A549 (cell line): ENCODE results near the gene SNX27. TPM values are rescaled to one million over a fixed set of nuclear protein-coding genes. Genes with fewer than 3 reads are reported as not detected.
"Not testable (repeated sequence)": the region's sequence is repeated elsewhere in the genome, so short reads cannot be mapped to it uniquely, and the experiment has no call there.

Source experiments
- ATAC-seq, 2 experiments: fragments of 200-7000 bp in 1 of 2; fragments of >200 bp in 1 of 2; cut with Nextera tagmentation in 1 of 2; cut with Tn5 transposase in 1 of 2; 3 replicates each; pipeline versions ENCODE4 v1.8.0 to v1.9.1; 2018 to 2020; ENCODE audit warnings: mild to moderate bottlenecking in 1 of 2, moderate library complexity in 1 of 2
- CTCF ChIA-PET: fragments of 300-600 bp; sonication (Branson Sonifier 250); formaldehyde crosslinking; extraction: SDS; loops from one replicate; lab custom pipeline; 2021; ENCODE audit warnings: antibody characterized with exemption, inconsistent platforms; lab: Yijun Ruan, JAX
- POLR2A ChIA-PET: fragments of 350-600 bp; formaldehyde crosslinking; extraction: SDS; loops from one replicate; lab custom pipeline; 2021; ENCODE audit warnings: antibody characterized with exemption, inconsistent platforms; lab: Yijun Ruan, JAX
- DNase-seq, 2 experiments: peaks; one replicate each; pipeline versions ENCODE4 v3.0.0 to v3.0.0-alpha.2; 2011 to 2016; ENCODE audit warnings: low read depth in 1 of 2, low spot score in 1 of 2
- FAIRE-seq: peaks from 2 replicates; lab custom pipeline; 2011; peaks lifted over from hg19 to GRCh38; lab: Jason Lieb, UNC
- H3K27ac ChIP-seq, 2 experiments: fragments of >200 bp; sonication (Bioruptor Twin); formaldehyde crosslinking; 3 replicates each; pipeline ENCODE4 v1.5.1; 2016 to 2017
- H3K4me1 ChIP-seq: fragments of >200 bp; sonication (Bioruptor Twin); formaldehyde crosslinking; 3 replicates; pipeline ENCODE4 v1.6.1; 2016
- H3K4me2 ChIP-seq: fragments of >200 bp; sonication (Bioruptor Twin); formaldehyde crosslinking; 3 replicates; pipeline ENCODE4 v1.6.1; 2016
- H3K4me3 ChIP-seq: fragments of >200 bp; sonication (Bioruptor Twin); formaldehyde crosslinking; 3 replicates; pipeline ENCODE4 v1.5.1; 2016
- H3K9me3 ChIP-seq: fragments of >200 bp; sonication (Bioruptor Twin); formaldehyde crosslinking; 3 replicates; pipeline ENCODE4 v1.6.1; 2016
- BHLHE40 ChIP-seq: IDR thresholded peaks from 2 replicates; pipeline ENCODE4 v1.6.1; 2012; ENCODE audit warnings: low read depth, low read length, inconsistent platforms
- CHD4 ChIP-seq: fragments of 200-600 bp; sonication (generic); IDR thresholded peaks from 2 replicates; pipeline ENCODE4 v1.6.1; 2016; ENCODE audit warnings: antibody characterized with exemption, mild to moderate bottlenecking, borderline replicate concordance
- ELK1 ChIP-seq: fragments of 150-350 bp; IDR thresholded peaks from 2 replicates; pipeline ENCODE4 v1.6.1; 2014; ENCODE audit warnings: low read depth, mild to moderate bottlenecking, low read length
- ESRRA ChIP-seq: fragments of 150-350 bp; IDR thresholded peaks from 2 replicates; pipeline ENCODE4 v1.6.1; 2014; ENCODE audit warnings: mild to moderate bottlenecking, low read length, borderline replicate concordance
- FOXS1 ChIP-seq: fragments of 250-450 bp; sonication (Bioruptor Pico); IDR thresholded peaks from 2 replicates; pipeline ENCODE4 v1.5.0; 2020; ENCODE audit warnings: mild to moderate bottlenecking, moderate library complexity
- GATA3 ChIP-seq: IDR thresholded peaks from 2 replicates; pipeline ENCODE4 v1.6.1; 2012; ENCODE audit warnings: borderline replicate concordance
- HEYL ChIP-seq: fragments of 250-450 bp; sonication (Bioruptor Pico); IDR thresholded peaks from 2 replicates; pipeline ENCODE4 v1.8.0; 2021; ENCODE audit warnings: mild to moderate bottlenecking, moderate library complexity
- JUN ChIP-seq, 2 experiments: fragments of >200 bp; sonication (Bioruptor Twin); formaldehyde crosslinking; IDR thresholded peaks; 2 replicates in 1 of 2; 3 replicates in 1 of 2; pipeline ENCODE4 v1.6.1; 2016 to 2017
- KDM5A ChIP-seq: fragments of 200-600 bp; sonication (generic); IDR thresholded peaks from 2 replicates; pipeline ENCODE4 v1.6.1; 2016; ENCODE audit warnings: antibody characterized with exemption, mild to moderate bottlenecking
- MAFK ChIP-seq: fragments of 450-650 bp; IDR thresholded peaks from 2 replicates; pipeline ENCODE4 v1.6.1; 2014; ENCODE audit not compliant: partially characterized antibody
- MAZ ChIP-seq: fragments of 150-350 bp; IDR thresholded peaks from 2 replicates; pipeline ENCODE4 v1.6.1; 2014; ENCODE audit warnings: antibody characterized with exemption, low read depth, low read length, borderline replicate concordance
- PHF8 ChIP-seq: fragments of 200-600 bp; sonication (generic); IDR thresholded peaks from 2 replicates; pipeline ENCODE4 v1.6.1; 2016; ENCODE audit warnings: low read depth, mild to moderate bottlenecking, antibody characterized with exemption, moderate library complexity, borderline replicate concordance
- POLR2AphosphoS2 ChIP-seq: conservative IDR thresholded peaks from 2 replicates; pipeline ENCODE4 v1.6.1; 2012; ENCODE audit warnings: low read length, improper control_type of control experiment, inconsistent platforms
- RARB ChIP-seq: fragments of 250-450 bp; sonication (Bioruptor Pico); IDR thresholded peaks from 2 replicates; pipeline ENCODE4 v1.8.0; 2021; ENCODE audit warnings: mild to moderate bottlenecking, moderate library complexity
- RCOR1 ChIP-seq: fragments of 150-350 bp; IDR thresholded peaks from 2 replicates; pipeline ENCODE4 v1.6.1; 2014; ENCODE audit warnings: antibody characterized with exemption, low read length, low read depth
- REST ChIP-seq: fragments of 200-600 bp; sonication (generic); IDR thresholded peaks from 2 replicates; pipeline ENCODE4 v1.6.1; 2016; ENCODE audit warnings: antibody characterized with exemption, mild to moderate bottlenecking, moderate library complexity
- TP53 ChIP-seq: fragments of 250-450 bp; sonication (Bioruptor Pico); IDR thresholded peaks from 2 replicates; pipeline ENCODE4 v1.5.0; 2021; ENCODE audit warnings: mild to moderate bottlenecking, moderate library complexity
- ZNF302 ChIP-seq: fragments of 250-450 bp; sonication (Bioruptor Pico); IDR thresholded peaks from 2 replicates; pipeline ENCODE4 v1.9.0; 2021; ENCODE audit warnings: inconsistent platforms, mild to moderate bottlenecking, moderate library complexity
- WGBS: methylation state at CpG from one replicate; pipeline ENCODE4 v1.1.6; 2017; ENCODE audit errors: missing lambda C conversion rate; 5-methylcytosine and 5-hydroxymethylcytosine counted together
- polyA plus RNA-seq, 4 experiments: library from polyadenylated mRNA; depleted of rRNA in 3 of 4; stranded (reverse); fragments of >200 nt; fragmentation: RNase III in 1 of 4; extraction: RNeasy Plus Mini Kit Qiagen cat#74134 plus additional on column Dnase treatment in 1 of 4; gene quantifications; 2 replicates in 3 of 4; 3 replicates in 1 of 4; pipeline ENCODE4 v1.2.3, GENCODE V29; 2011 to 2017
- TF ChIP-seq, protein P1 (sequence below): fragments of 250-450 bp; sonication (Bioruptor Pico); IDR thresholded peaks from 2 replicates; pipeline ENCODE4 v1.5.0; 2020; ENCODE audit warnings: low read depth, mild to moderate bottlenecking, moderate library complexity

Gene SNX27
- polyA plus RNA-seq, 2 of the 4 experiments (the other 2 are of a cell fraction): 13.6 to 29.1 TPM

DNA sequence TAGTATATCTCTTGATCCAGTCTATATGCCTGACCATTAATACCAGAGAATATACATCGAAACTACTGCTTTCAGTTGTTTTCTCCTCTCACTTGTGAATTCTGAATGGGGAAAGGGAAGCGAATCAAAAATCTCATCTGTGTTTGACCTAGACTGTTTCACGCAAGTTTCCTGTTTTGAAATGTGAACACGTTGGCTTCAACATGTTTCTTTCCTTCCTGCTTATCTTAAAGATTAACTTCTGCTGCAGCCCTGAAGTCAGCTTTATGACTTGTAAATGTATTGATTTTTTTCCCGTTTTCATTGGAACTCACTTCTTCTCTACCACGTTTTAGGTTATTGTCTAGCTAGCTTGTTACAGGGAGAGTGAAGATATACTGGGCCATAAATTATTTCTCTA is 49.9 kb downstream of the SNX27 start:
- Histone ChIP-seq H3K27ac (no peak overlapping the region), H3K4me1 (no peaks in the 10 kb centered on the region), H3K9me3 (no peaks in the 10 kb centered on the region)
- POLR2A ChIA-PET: no interaction called here
- CTCF ChIA-PET: interaction anchor here (1.0 to 1.1 kb wide), 3 partner anchors 19 to 175 kb away, joined by 3 read pairs; no protein-coding TSS in a partner anchor
- TF ChIP-seq, protein P1, sequence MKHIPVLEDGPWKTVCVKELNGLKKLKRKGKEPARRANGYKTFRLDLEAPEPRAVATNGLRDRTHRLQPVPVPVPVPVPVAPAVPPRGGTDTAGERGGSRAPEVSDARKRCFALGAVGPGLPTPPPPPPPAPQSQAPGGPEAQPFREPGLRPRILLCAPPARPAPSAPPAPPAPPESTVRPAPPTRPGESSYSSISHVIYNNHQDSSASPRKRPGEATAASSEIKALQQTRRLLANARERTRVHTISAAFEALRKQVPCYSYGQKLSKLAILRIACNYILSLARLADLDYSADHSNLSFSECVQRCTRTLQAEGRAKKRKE (CRISPR knock-in tag): no peak
- TF ChIP-seq RARB (CRISPR knock-in tag) (no peak), HEYL (CRISPR knock-in tag) (no peak), CHD4 (no peak), JUN (IDR thresholded peaks at IDR 0.05) (no peak), RCOR1 (no peak), POLR2AphosphoS2 (no peak), TP53 (CRISPR knock-in tag) (no peak), MAFK (no peak), KDM5A (no peak), PHF8 (no peak), FOXS1 (no peak)
- TF ChIP-seq, all 56 proteins: peak for 0
- Histone ChIP-seq H3K4me2 (no peak overlapping the region), H3K4me3 (no peak overlapping the region)
- no peak for FAIRE-seq
- no peak for ATAC-seq
- DNase-seq: no peak
- WGBS: 89% methylated on average over 6 of the region's 6 CpGs

DNA sequence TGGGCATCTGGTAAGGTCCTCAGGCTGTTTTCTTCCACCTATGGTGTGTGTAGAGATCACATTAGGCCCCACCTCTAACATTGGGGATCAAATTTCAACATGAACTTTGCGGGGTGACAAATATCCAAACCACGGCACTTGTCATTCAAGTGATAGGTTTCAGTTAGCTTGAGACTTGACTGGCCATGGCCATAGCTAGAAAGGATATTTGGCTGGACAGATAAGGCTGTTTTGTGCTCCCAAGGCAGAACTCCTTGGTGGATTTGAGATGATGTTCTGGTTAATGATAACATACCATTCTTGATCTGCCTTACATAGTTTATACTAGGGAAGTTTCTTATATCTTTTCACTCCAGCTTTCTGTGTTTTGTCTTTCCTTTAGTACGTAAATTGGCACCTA is 56.2 kb downstream of the SNX27 start:
- ATAC-seq (no peak), FAIRE-seq (no peak), DNase-seq (no peak)
- H3K4me3 ChIP-seq: no peak overlapping the region
- H3K9me3 ChIP-seq: no peaks in the 10 kb centered on the region
- WGBS: 82% methylated on average over 3 of the region's 3 CpGs
- POLR2A ChIA-PET: no interaction called here
- H3K27ac ChIP-seq: no peak overlapping the region
- TF ChIP-seq GATA3: no peak
- TF ChIP-seq ELK1: no peak
- no peak for TF ChIP-seq ESRRA
- CTCF ChIA-PET: interaction anchor here (1.8 kb wide), 1 partner anchor 8 kb away, joined by 4 read pairs; no protein-coding TSS in a partner anchor
- no peaks in the 10 kb centered on the region for H3K4me1 ChIP-seq
- no peak overlapping the region for H3K4me2 ChIP-seq

GRCh38 chr1:151670036-151670675 is 58.3 kb downstream of the SNX27 start:
- 99% methylated on average over 2 of the region's 2 CpGs for WGBS

DNA sequence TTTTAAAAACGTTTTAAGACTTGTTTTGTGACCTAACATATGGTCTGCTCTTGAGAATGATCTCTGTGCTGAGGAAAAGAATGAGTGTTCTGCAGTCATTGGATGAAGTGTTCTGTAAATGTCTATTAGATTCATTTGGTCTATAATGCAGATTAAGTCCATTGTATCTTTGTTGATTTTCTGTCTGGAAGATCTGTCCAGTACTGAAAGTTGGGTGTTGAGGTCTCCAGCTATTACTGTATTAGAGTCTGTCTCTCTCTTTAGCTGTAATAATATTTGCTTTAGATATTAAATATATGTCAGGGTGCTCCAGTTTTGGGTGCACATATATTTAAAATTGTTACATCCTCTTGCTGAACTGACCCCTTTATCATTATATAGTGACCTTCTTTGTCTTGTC is 61.6 kb downstream of the SNX27 start:
- CTCF ChIA-PET: interaction anchor here (1.7 kb wide), 1 partner anchor 80 kb away, joined by 4 read pairs; no protein-coding TSS in a partner anchor
- TF ChIP-seq REST (peak; percentile 41; the same call in 1 of the 2 replicates), GATA3 (no peak), ZNF302 (CRISPR knock-in tag) (no peak), JUN (IDR thresholded peaks at IDR 0.05) (no peak), MAZ (no peak), BHLHE40 (no peak)
- TF ChIP-seq, all 56 proteins: peak for 1
- 23% methylated on average over 1 of the region's 1 CpG for WGBS
- Histone ChIP-seq H3K4me2 (no peak overlapping the region), H3K27ac (no peak overlapping the region), H3K9me3 (no peaks in the 10 kb centered on the region), H3K4me3 (no peak overlapping the region), H3K4me1 (no peaks in the 10 kb centered on the region)
- POLR2A ChIA-PET: no interaction called here
- ATAC-seq (no peak), DNase-seq (no peak), FAIRE-seq (no peak)

More at GRCh38 chr1:151670036-151670675, 58.3 kb downstream of the SNX27 start:
- DNase-seq, H3K9me3 ChIP-seq, FAIRE-seq, H3K4me1 ChIP-seq, ATAC-seq, H3K4me3 ChIP-seq, H3K27ac ChIP-seq, CTCF ChIA-PET, POLR2A ChIA-PET, H3K4me2 ChIP-seq: not testable (repeated sequence)
